ENCODE results near the gene SLC16A6.
"Not testable (repeated sequence)": the region's sequence is repeated elsewhere in the genome, so short reads cannot be mapped to it uniquely, and the experiment has no call there.

SLC16A6 gene

GRCh38 chr17:68290268-68290954, 516 bp downstream of the SLC16A6 start:
- TF ChIP-seq CTCF (conservative IDR thresholded peaks at IDR 0.05; ENCODE audit: low read depth, low read length): no peak
- peak overlapping the region; percentile 70 for H3K4me3 ChIP-seq (ENCODE audit: low read depth, low read length)
- DNase-seq (ENCODE audit: low read depth): peak; percentile 21

GRCh38 chr17:68289936-68290267, 1.0 kb downstream of the SLC16A6 start:
- no peak for TF ChIP-seq CTCF (conservative IDR thresholded peaks at IDR 0.05; ENCODE audit: low read depth, low read length)
- DNase-seq (ENCODE audit: low read depth): peak; percentile 22
- peak overlapping the region; percentile 70 for H3K4me3 ChIP-seq (ENCODE audit: low read depth, low read length)

- DNase-seq (ENCODE audit: low read depth): peak; percentile 31
- H3K4me3 ChIP-seq (ENCODE audit: low read depth, low read length): peak overlapping the region; percentile 70
- TF ChIP-seq CTCF (conservative IDR thresholded peaks at IDR 0.05; ENCODE audit: low read depth, low read length): no peak
Observed at GRCh38 chr17:68289473-68289872, 1.5 kb downstream of the SLC16A6 start.

DNA sequence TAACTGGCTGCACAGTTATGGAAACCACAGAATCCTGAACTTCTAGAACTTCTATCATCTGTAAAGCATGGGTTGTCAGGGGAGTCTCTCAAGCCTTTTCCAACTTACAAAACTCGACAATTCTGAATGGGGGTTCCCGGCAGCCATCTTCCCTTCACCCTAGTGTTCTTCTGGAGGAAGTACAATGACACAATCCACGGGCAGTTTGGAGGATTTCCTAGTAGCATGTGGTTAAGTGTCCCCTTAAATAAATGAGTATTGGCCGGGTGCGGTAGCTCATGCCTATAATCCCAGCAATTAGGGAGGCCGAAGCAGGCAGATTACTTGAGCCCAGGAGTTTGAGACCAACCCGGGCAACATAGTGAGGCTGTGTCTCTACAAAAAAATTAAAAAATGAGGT, 2.1 kb downstream of the SLC16A6 start:
- peak; percentile 31 for DNase-seq (ENCODE audit: low read depth)
- H3K4me3 ChIP-seq (ENCODE audit: low read depth, low read length): no peak overlapping the region
- peak; percentile 18 for TF ChIP-seq CTCF (conservative IDR thresholded peaks at IDR 0.05; ENCODE audit: low read depth, low read length)

GRCh38 chr17:68288375-68288774, 2.6 kb downstream of the SLC16A6 start:
- TF ChIP-seq CTCF (conservative IDR thresholded peaks at IDR 0.05; ENCODE audit: low read depth, low read length): no peak
- peak; percentile 37 for DNase-seq (ENCODE audit: low read depth)
- H3K4me3 ChIP-seq (ENCODE audit: low read depth, low read length): no peak overlapping the region

DNA sequence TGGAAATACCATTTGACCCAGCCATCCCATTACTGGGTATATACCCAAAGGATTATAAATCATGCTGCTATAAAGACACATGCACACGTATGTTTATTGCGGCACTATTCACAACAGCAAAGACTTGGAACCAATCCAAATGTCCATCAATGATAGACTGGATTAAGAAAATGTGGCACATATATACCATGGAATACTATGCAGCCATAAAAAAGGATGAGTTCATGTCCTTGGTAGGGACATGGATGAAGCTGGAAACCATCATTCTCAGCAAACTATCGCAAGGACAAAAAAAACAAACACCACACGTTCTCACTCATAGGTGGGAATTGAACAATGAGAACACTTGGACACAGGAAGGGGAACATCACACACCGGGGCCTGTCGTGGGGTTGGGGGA, 9.0 kb downstream of the SLC16A6 start:
- not testable (repeated sequence) for H3K4me3 ChIP-seq (ENCODE audit: low read depth, low read length); DNase-seq (ENCODE audit: low read depth)

DNA sequence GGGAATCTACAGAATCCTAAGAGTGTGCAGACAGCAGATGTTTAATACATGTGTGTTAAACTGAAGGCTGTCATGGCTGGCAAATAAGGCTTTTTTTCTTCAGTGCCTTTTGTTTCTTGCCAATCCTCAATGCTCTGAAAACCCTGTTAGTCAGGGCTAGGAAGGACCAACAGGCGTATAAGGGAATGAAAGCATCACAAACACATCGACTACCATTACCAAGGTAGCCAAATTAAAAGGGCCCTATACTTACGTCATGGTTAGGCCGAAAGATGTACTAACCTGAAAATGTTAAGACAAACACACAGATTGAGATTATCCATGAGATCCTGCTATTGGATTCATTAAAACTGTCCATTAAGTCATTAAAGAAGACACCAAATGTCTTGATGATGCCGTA, 13.1 kb downstream of the SLC16A6 start:
- H3K4me3 ChIP-seq (ENCODE audit: low read depth, low read length): no peak overlapping the region
- TF ChIP-seq CTCF (conservative IDR thresholded peaks at IDR 0.05; ENCODE audit: low read depth, low read length): no peak
- peak; percentile 16 for DNase-seq (ENCODE audit: low read depth)

- DNase-seq (ENCODE audit: low read depth); H3K4me3 ChIP-seq (ENCODE audit: low read depth, low read length): not testable (repeated sequence)
Observed at GRCh38 chr17:68276339-68276738, 14.6 kb downstream of the SLC16A6 start.
